HG03565 (cell line): Measurements from ENCODE around the gene TANC1.

Experiments
- ATAC-seq: cut with Tn5 transposase; IDR thresholded peaks from one replicate; pipeline ENCODE4 v1.9.1; 2021; ENCODE audit warnings: mild to moderate bottlenecking, moderate library complexity; ENCODE audit not compliant: unreplicated experiment

TANC1 gene

GRCh38 chr2:158993721-158994587 is 25.5 kb downstream of the TANC1 start:
- ATAC-seq, result no peak

- ATAC-seq, result no peak
Observed at GRCh38 chr2:158994920-158995676, 26.7 kb downstream of the TANC1 start.

GRCh38 chr2:158995677-158996049 is 27.2 kb downstream of the TANC1 start:
- ATAC-seq, result no peak

- no peak for ATAC-seq
Observed at GRCh38 chr2:158996378-158996993, 28.0 kb downstream of the TANC1 start.

- ATAC-seq, result no peak
Observed at GRCh38 chr2:158997037-158997790, 28.8 kb downstream of the TANC1 start.

- ATAC-seq, result no peak
Observed at GRCh38 chr2:158998551-158999248, 30.3 kb downstream of the TANC1 start.

GRCh38 chr2:158999458-158999857 is 31.0 kb downstream of the TANC1 start:
- ATAC-seq, result no peak

- no peak for ATAC-seq
Observed at GRCh38 chr2:159000072-159000471, 31.6 kb downstream of the TANC1 start.

GRCh38 chr2:159002462-159003111 is 34.1 kb downstream of the TANC1 start:
- ATAC-seq, result no peak

GRCh38 chr2:159003555-159003954 is 35.1 kb downstream of the TANC1 start:
- ATAC-seq, result no peak

DNA sequence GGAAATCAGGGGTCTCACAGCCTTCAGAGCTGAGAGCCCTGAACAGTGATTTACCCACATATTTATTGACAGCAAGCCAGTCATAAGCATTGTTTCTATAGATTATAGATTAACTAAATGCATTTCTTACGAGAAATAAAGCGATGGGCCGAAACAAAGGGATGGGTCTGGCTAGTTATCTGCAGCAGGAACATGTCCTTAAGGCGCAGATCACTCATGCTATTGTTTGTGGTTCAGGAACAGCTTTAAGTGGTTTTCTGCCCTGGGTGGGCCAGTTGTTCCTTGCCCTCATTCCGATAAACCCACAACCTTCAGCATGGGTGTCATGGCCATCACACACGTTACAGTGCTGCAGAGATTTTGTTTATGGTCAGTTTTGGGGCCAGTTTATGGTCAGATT is 36.4 kb downstream of the TANC1 start:
- ATAC-seq, result no peak

GRCh38 chr2:159009940-159010339 is 41.5 kb downstream of the TANC1 start:
- ATAC-seq, result no peak

DNA sequence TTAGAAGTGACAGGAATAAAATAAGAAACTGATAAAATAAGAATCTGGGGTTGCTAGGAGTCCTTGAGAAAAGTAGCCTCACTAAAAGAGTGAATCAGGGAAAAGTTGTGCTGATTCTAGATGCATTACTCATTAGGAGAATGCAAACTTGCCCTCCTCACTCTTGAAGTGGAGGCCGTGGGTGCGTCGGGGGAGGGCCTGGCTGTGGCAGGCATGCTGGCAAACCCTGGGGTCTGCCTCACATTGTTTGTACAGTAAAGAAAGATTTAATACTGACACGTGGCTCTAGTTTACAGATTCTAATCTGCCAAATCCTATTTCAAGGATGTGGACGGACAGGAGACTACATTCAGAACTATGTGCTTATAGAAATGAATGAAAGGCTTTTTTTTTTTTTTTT is 41.9 kb downstream of the TANC1 start:
- no peak for ATAC-seq

DNA sequence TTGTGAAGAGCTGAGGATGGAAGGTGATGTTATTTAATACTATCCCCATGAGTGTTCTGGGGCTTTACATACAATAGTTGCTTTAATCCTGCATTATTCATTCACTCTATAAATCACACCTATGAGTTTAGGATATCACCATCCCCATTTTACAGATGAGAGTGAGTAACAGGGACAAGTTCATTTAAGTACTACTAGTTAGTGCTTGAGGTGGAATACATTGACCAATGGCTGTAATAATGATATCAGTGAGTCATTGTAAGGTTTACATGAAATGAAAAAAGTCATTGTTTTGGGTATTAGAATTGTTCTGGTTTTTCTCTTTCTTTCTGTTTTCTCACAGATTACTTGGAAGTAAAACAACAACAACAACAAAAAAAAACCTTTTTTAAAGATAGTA is 42.5 kb downstream of the TANC1 start:
- no peak for ATAC-seq

- ATAC-seq, result no peak
Observed at GRCh38 chr2:159012142-159012541, 43.7 kb downstream of the TANC1 start.

DNA sequence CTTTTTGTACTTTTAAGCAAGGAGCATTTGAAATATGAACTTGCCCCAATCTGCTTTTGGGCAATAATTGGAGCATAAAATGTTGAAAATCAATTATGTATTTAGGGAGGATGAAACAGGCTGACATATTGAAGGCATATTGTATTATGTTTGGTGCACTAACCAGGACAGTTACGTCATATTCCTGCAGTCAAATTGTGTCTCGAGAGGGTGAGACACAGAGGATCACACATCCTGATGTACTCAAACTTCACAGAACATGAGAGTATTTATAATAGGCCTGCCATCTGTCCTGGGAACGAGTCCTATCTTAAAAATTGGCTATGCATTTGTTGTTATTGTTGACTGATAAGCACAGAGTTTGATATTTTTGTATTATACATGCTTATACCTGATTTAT is 44.7 kb downstream of the TANC1 start:
- ATAC-seq, result no peak

DNA sequence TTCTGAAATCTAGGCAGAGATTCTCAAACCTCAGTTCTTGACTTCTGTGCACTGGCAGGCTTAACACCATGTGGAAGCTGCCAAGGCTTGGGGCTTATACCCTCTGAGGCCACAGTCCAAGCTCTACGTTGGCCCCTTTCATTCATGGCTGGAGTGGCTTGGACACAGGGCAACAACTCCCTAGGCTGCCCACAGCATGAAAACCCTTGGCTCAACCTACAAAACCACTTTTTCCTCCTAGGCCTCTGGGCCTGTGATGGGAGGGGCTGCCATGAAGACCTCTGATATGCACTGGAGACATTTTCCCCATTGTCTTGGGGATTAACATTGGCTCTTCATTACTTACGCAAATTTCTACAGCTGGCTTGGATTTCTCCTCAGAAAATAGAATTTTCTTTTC is 46.7 kb downstream of the TANC1 start:
- no peak for ATAC-seq

DNA sequence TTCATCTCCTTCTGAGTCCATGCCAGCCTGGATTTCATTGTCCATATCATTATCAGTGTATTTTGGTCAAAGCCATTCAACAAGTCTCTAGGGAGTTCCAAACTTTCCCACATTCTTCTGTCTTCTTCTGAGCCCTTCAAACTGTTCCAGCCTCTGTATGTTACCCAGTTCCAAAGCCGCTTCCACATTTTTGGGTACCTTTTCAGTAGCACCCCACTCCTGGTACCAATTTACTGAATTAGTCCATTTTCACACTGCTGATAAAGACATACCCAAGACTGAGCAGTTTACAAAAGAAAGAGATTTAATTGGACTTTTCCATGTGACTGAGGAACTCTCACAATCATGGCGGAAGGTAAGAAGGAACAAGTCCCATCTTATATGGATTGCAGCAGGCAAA is 47.4 kb downstream of the TANC1 start:
- no peak for ATAC-seq

DNA sequence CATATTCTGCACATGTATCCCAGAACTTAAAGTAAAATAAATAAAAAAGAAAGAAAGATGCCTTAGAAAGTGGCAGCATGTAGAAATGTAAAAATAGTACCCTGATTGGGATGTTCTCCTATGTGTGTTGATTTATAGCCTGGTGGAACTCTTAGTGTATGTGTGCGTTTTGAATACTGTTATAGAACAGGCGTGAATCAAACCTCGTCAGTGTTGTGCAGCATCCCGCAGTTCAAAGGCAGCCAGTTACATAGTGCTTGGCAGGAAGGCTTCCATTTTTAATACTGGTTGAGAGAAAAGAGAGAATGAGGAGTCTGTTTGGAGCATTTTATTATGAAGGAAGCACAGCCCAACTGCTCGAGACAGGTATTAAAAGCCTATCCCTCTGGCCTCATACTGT is 49.4 kb downstream of the TANC1 start:
- no peak for ATAC-seq

DNA sequence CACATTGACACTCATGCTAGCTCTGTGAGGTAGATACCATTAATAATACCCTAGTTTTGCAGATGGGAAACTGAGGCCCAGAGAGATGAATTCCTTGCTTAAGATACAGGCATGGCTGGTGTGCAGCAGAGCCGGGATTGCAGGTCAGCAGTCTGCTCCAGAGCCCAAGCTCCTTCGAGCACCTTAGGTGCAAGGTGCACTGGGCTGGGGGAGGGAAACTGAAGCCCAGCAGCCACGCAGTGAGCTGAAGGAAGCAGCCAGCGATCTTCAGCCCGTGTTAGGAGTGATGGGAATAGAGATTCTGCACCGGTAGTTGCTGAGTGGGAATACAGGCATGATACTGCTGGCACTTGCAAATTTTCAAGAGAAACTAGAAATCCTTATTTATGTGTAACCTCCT is 50.6 kb downstream of the TANC1 start:
- no peak for ATAC-seq
